NOMO-1 treated with dmso at 0.1 percent for 144 hours (cell line): ENCODE measurements around the gene ITGA6.

Source experiments
- DNase-seq: peaks from one replicate; lab custom pipeline; 2025; ENCODE audit not compliant: unreplicated experiment; lab: John Stamatoyannopoulos, UW

Gene ITGA6

GRCh38 chr2:172427256-172427989 lies at the start of gene ITGA6:
Gene ITGA6, plus strand, starts transcription at chr2:172427586.
- peak; percentile 46 for DNase-seq

DNA sequence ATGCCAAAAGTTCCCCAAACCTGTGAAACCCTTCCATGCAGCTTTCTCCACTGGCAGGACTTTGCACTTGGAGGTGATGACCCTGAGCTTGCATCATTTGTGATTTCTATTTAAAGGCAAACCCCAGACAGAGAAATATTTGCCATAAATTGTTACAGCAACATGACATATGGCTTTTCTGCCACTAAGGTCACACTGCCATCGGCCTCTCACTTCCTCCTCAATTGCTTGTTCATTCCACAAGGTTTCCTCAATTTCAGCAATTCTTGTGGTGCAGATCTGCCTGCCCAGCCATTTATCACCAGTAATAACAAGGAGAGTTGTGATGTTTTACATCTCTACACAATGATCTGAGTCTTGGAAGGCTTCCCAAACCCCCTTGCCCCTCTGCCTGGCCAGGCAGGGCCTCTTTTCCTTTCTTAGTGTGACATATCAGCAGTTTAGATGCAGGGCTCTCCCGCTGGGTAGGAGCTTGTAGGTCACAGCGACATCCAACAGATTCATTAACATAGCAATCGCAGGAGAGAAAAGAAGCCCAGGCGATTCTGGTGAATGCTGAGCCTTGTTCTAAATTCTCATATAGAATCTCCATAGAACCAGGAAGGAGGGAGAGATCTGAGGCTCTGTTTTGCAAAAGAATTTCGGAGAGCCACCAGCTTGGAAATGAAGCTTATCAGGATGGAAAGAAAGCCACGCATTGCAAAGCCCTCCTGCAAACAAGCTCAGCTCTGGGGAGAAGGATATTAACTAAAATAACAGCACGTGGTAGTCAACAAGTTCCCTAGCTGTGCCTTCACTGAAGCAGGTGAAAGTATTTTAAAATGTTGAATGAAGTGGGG lies 46.7 kb upstream of the ITGA6 start:
- DNase-seq, result peak; percentile 92

GRCh38 chr2:172381275-172382027 lies 45.9 kb upstream of the ITGA6 start:
- DNase-seq, result no peak

DNA sequence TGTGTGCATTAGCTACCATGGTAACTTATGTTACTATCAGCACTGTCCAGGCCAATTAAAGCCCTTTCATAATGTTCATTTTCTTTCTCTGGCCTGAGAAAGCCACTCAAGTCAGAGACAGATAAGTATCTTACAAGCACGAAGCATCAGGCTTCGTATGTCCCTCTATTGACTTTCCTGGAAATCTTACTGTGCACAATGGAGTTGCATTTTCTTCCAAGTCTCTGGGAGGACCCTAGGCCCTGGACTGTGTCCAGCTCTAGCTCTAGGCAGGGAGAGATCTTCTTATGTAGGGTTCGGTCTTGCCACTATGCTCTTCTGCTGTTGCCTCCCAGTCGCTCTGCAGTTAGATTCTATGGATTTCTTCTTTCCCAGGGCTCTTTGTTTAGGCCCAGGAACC lies 40.0 kb upstream of the ITGA6 start:
- DNase-seq, result no peak

- no peak for DNase-seq
Measured at GRCh38 chr2:172389685-172390339, 37.6 kb upstream of the ITGA6 start.

GRCh38 chr2:172394002-172394401 lies 33.4 kb upstream of the ITGA6 start:
- no peak for DNase-seq

DNA sequence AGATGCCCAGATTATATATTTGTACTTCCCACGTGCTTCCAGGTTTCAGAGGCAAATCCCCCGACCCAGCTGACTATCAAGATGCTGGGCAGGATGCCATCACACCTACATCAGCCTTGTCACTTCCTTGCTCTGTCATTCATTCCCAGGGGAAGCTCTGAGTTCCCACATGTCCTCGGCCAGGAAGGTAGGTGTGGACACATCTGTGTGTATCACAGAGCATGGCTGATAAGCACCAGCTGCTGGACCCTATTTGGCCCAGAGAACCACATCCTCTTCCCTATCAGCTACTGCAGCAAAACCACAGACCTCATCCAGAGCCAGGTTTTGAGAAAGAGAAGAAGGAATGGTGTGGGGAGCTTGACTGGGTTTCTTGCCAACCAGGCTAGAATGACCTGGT lies 31.9 kb upstream of the ITGA6 start:
- no peak for DNase-seq

DNA sequence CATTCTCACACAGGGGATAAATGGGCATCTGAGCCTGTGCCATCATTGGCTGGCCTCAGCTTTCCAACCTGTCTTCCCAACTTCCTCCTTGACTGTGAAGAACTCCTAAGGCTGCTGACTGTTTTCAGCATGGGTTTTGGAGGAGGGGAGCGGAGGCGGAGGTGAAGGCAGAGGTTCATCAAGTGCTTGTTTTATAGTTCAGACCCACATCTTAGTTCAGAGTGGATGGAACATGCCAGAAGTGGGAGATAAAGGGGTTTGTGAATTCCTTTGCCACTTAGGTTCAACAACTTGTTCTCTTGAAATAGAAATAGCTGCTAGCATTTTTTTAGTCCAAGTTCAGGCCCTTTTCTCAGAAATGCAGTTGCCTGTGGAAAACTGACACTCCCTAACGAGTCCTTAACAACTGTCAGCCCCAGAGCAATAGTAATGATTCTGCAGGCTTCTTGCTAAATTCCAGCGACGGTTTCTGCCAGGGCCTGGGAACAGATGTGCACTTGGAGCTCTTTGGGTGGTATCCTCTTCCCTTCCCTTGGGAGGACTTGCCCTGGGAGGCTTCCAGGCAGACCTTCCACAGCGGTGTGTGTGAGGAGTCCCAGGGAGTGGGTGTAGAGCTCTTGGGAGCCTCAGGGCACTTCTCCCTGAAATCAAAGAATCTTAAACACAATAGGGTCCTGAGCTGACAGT lies 30.1 kb upstream of the ITGA6 start:
- no peak for DNase-seq

DNA sequence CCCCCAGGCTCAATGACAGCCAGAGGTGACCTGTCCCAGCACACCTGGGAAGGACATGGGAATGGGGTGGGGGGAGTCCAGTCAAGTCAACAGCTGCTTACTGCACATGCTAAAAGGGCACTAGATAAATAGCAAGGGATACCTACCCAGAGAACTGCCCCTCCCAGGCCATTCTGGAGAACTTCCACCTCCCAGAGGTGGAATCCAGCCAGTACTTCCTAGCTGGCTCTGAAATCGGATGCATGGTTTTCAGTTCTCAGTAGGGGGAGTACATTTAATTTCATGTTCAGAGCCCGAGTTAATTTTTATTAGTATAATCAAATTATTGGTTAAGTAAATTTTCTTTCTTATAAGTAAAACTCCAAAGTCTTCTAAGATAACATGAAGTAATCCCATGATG lies 28.9 kb upstream of the ITGA6 start:
- no peak for DNase-seq

DNA sequence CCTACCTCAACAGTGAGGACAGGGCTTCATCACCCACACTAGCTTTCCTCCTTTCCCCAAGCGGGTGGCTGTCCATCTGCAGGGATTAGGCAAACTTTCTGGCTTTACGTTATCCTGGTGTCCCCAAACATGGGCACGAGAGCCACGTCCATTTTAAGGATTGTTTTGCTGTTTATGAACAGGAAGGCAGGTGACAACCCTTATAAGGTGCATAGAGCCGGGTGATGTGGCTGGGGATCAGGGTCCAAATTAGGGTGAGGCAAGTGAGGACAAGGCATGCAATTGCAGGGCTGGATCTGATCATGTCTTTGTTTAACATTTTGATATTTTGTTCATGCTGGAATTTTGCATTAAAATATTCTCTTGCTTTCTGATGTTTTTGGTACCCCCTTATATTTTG lies 27.6 kb upstream of the ITGA6 start:
- DNase-seq, result no peak

DNA sequence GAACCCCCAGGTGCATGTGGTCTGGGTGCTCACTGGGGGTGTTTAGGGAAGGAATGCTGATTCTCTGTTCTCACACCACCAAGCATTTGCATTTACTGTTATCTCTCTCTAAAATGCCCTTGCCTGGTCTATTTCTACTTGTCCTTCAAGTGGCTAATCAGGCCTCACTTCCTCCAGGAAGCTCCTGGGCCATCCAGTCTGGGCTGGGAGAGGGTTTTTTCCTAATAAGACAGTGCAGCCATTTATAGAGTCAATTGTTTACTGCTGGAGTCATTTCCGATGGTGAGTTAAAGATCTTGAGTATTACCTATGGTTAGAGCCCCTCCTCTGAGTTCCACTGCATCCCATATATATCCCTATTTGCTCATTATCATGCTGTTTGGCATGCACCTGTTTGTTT lies 25.2 kb upstream of the ITGA6 start:
- DNase-seq, result no peak

DNA sequence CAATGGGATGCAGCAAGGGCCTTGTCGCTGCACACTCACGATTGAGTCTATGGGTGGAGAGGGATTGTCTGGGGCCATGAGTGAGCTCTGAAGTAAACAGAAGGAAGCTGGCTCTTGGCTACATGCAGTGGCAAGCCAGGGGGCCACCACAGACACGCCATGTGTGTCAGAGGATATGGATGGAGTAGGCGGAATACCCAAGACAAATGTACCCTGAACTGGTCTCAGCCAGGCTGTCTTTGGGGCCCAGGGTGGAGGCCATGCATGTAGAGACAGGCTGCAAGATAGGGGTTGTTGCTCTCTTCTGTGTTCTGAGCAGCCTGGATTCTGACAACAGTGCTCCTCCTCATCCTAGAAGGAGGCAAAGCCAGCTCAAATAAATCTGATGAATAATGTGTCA lies 24.0 kb upstream of the ITGA6 start:
- no peak for DNase-seq

GRCh38 chr2:172403881-172404468 lies 23.4 kb upstream of the ITGA6 start:
- no peak for DNase-seq

- DNase-seq, result no peak
Measured at GRCh38 chr2:172404824-172405223, 22.6 kb upstream of the ITGA6 start.

DNA sequence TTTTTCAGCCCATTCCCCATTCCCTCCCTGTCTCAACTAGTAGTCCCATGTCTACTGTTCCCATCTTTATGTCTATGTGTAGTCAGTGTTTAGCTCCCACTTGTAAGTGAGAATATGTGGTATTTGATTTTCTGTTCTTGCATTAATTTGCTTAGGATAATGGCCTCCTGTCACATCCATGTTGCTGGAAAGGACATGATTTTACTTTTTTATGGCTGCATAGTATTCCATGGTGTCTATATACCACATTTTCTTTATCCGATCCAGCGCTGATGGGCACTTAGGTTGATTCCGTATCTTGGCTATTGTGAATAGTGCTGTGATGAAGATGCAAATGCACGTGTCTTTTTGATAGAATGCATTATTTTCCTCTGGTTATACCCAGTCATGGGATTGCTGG lies 21.7 kb upstream of the ITGA6 start:
- no peak for DNase-seq

DNA sequence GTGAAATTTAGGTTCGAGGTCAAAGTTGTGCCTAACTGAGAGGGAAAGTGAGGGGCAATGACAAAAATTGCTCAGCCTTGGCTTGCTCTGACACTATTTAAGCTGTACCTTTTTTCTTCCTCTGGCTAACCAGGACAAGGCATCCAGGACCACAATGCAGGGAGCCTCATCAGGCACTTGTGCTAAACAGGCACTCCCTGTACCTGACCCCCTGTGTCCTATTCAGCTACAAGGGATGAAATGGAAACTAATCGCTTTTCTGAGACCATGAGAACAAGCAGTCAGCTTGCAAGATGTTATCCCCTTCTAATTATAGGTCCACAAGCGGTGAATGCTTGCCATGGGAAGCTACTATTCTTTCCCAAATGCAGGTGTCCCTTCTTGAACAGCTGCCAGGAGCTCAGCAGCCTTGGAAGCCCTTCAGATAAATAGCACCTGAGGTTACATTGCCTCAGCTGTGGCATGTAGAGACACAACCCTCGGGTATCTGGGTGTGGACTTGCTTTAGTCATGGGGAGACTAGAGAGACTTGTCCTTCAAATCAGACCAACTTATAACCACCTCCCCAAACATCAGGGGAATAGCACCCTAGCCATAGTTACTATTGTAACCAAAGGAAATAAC lies 19.1 kb upstream of the ITGA6 start:
- DNase-seq, result no peak

DNA sequence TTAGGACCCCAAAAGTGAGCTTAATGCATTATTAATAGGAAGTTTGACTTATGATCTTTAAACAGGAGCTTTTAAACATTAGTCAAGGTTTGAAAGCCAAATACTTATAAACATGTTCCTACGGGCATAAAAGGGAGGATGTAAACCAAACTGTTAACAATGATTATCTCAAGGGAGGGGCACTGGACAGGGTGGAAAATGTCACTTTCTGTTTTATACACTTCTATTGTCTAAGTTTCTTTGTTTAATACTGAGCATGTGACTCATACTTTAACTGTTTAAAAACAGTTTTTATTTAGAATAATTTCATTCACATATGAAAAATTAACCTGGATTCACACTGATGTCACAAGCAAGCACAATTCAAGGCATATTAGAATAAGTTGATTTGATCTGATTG lies 18.3 kb upstream of the ITGA6 start:
- no peak for DNase-seq

DNA sequence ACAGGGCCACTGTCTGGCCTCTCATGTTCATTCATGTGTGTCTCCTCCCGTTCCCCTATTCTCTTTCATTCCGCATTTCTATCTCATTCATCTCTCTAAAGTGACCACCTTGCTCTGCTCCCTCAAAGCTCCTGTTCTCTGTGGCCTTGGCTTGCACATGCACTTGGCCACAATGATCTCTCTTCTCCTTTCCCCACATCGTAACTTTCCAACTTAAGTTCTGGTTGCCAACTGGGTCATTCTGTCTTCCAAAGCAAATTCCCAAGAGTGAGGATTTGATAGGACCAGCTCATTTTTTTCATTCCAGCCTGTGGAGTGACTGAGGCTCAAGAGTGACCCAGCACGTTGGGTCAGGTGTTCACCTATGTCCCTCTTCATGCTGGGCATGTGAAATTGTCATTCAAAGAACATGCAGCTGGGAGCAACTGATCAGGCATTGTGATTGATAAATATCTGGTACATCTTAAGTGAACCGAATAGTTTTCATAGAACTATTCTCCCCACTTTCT lies 14.3 kb upstream of the ITGA6 start:
- DNase-seq, result no peak

GRCh38 chr2:172415157-172415864 lies 12.1 kb upstream of the ITGA6 start:
- DNase-seq, result no peak
